ENCODE measurements around the gene ST8SIA6. TPM values are rescaled to one million over a fixed set of nuclear protein-coding genes. Genes with fewer than 3 reads are reported as not detected.

Gene ST8SIA6
- total RNA-seq, 2 experiments from 2014 or later, result 0.19 to 0.34 TPM

GRCh38 chr10:17431871-17432311 is 22.5 kb downstream of the ST8SIA6 start:
- no peak overlapping the region for H3K27ac ChIP-seq (ENCODE audit: low read depth in 1 of 2, low read length in 2 of 2)
- POLR2A ChIA-PET, result interaction anchor here (0.6 kb wide), 1 partner anchor 207 kb away, joined by 3 read pairs; no protein-coding TSS in a partner anchor
- no peak for ATAC-seq (ENCODE audit: poor library complexity)
- CTCF ChIA-PET, result interaction anchor here (0.5 to 0.9 kb wide), 2 partner anchors 201 to 463 kb away, joined by 3 to 4 read pairs; no protein-coding TSS in a partner anchor
- Mint-ChIP-seq H3K27me3 (peaks cover 4% of the 10 kb centered on the region), H3K36me3 (ENCODE audit: low read depth) (no peaks in the 10 kb centered on the region), H3K4me1 (ENCODE audit: low read depth) (peaks cover 41% of the 10 kb centered on the region), H3K27ac (no peak overlapping the region), H3K9me3 (no peaks in the 10 kb centered on the region), H3K4me3 (no peak overlapping the region)
- H3K4me3 ChIP-seq (ENCODE audit: low read length), result no peak overlapping the region
- no peak for TF ChIP-seq CTCF (IDR thresholded peaks at IDR 0.05)
- H3K36me3 ChIP-seq (ENCODE audit: insufficient read depth, low read length), result no peaks in the 10 kb centered on the region
- no peaks in the 10 kb centered on the region for H3K27me3 ChIP-seq (ENCODE audit: control insufficient read depth in 1 of 2, insufficient read depth in 2 of 2, low read length in 2 of 2)
- no peak for DNase-seq
- H3K9me3 ChIP-seq (ENCODE audit: control insufficient read depth in 1 of 2, insufficient read depth in 1 of 2, low read length in 2 of 2), result no peaks in the 10 kb centered on the region
- intact Hi-C loops (cut with DNase I, micrococcal nuclease), result loop anchor here (1.0 to 10.0 kb wide), 6 partner anchors 25 to 1223 kb away; partner anchors contain the start of genes ARL5B (in 1 of the 2) and NSUN6 (in 1 of the 2)
- peaks cover 35% of the 10 kb centered on the region for H3K4me1 ChIP-seq (ENCODE audit: insufficient read depth, low read length)

- H3K9me3 Mint-ChIP-seq, result no peaks in the 10 kb centered on the region
- DNase-seq (peak; percentile 48 to 87 (median 64)), ATAC-seq (ENCODE audit: poor library complexity) (no peak)
- peaks cover 52% of the 10 kb centered on the region for H3K4me1 Mint-ChIP-seq (ENCODE audit: low read depth)
- Histone ChIP-seq H3K36me3 (ENCODE audit: insufficient read depth, low read length) (no peaks in the 10 kb centered on the region), H3K4me3 (ENCODE audit: low read length) (no peak overlapping the region), H3K4me1 (ENCODE audit: insufficient read depth, low read length) (peaks cover 46% of the 10 kb centered on the region), H3K9me3 (ENCODE audit: control insufficient read depth in 1 of 2, insufficient read depth in 1 of 2, low read length in 2 of 2) (no peaks in the 10 kb centered on the region), H3K27ac (ENCODE audit: low read depth in 1 of 2, low read length in 2 of 2) (no peak overlapping the region), H3K27me3 (ENCODE audit: control insufficient read depth in 1 of 2, insufficient read depth in 2 of 2, low read length in 2 of 2) (no peaks in the 10 kb centered on the region)
- no peaks in the 10 kb centered on the region for H3K36me3 Mint-ChIP-seq (ENCODE audit: low read depth)
- intact Hi-C loops (cut with DNase I, micrococcal nuclease), result loop anchor here (1.0 to 10.0 kb wide), 9 partner anchors 20 to 1224 kb away; partner anchors contain the start of genes ARL5B (in 1 of the 2) and NSUN6 (in 1 of the 2)
- TF ChIP-seq CTCF (IDR thresholded peaks at IDR 0.05), result peak; percentile 98
- peak overlapping the region; percentile 76 for H3K4me3 Mint-ChIP-seq
- ChIA-PET POLR2A (interaction anchor here (2.8 kb wide), 1 partner anchor 22 kb away, joined by 41 read pairs; no protein-coding TSS in a partner anchor), CTCF (interaction anchor here (4.4 kb wide), 1 partner anchor 22 kb away, joined by 32 read pairs; no protein-coding TSS in a partner anchor)
- peaks cover 4% of the 10 kb centered on the region for H3K27me3 Mint-ChIP-seq
- H3K27ac Mint-ChIP-seq, result peak overlapping the region; percentile 93
These were observed 23.6 kb downstream of the ST8SIA6 start for GRCh38 chr10:17430647-17431355.

- peaks cover 62% of the 10 kb centered on the region for H3K4me1 Mint-ChIP-seq (ENCODE audit: low read depth)
- peak overlapping the region; percentile 67 for H3K4me3 Mint-ChIP-seq
- intact Hi-C loops (cut with DNase I, micrococcal nuclease), result loop anchor here in 1 of 2 experiments (10.0 kb wide), 2 partner anchors 405 to 995 kb away; partner anchors contain the start of gene PTER
- no peak overlapping the region for H3K4me3 ChIP-seq (ENCODE audit: low read length)
- H3K9me3 Mint-ChIP-seq, result no peaks in the 10 kb centered on the region
- H3K36me3 ChIP-seq (ENCODE audit: insufficient read depth, low read length), result no peaks in the 10 kb centered on the region
- no peaks in the 10 kb centered on the region for H3K9me3 ChIP-seq (ENCODE audit: control insufficient read depth in 1 of 2, insufficient read depth in 1 of 2, low read length in 2 of 2)
- ChIA-PET CTCF (interaction anchor here (4.4 kb wide), 1 partner anchor 21 kb away, joined by 32 read pairs; no protein-coding TSS in a partner anchor), POLR2A (interaction anchor here (0.7 to 5.3 kb wide), 12 partner anchors 10 to 612 kb away, joined by 3 to 41 read pairs (median 10); partner anchors contain the start of genes RSU1 and ST8SIA6)
- no peaks in the 10 kb centered on the region for H3K36me3 Mint-ChIP-seq (ENCODE audit: low read depth)
- H3K27ac ChIP-seq (ENCODE audit: low read depth in 1 of 2, low read length in 2 of 2), result peak overlapping the region in 1 of 2 donors; percentile 69
- peak overlapping the region; percentile 93 for H3K27ac Mint-ChIP-seq
- no peaks in the 10 kb centered on the region for H3K27me3 ChIP-seq (ENCODE audit: control insufficient read depth in 1 of 2, insufficient read depth in 2 of 2, low read length in 2 of 2)
- no peak for TF ChIP-seq CTCF (IDR thresholded peaks at IDR 0.05)
- H3K27me3 Mint-ChIP-seq, result peaks cover 4% of the 10 kb centered on the region
- H3K4me1 ChIP-seq (ENCODE audit: insufficient read depth, low read length), result peaks cover 59% of the 10 kb centered on the region
- DNase-seq (no peak), ATAC-seq (ENCODE audit: poor library complexity) (no peak)
These were observed 24.9 kb downstream of the ST8SIA6 start for GRCh38 chr10:17429490-17429889.

All from CD4-positive, alpha-beta T cell (primary cell).